HepG2 (cell line): ENCODE results near the gene TMEFF2. TPM values are rescaled to one million over a fixed set of nuclear protein-coding genes. Genes with fewer than 3 reads are reported as not detected.

Experiments
- ATAC-seq: fragments of 200-7000 bp; cut with Tn5 transposase; 3 replicates; pipeline ENCODE4 v1.9.1; 2020; ENCODE audit warnings: mild to moderate bottlenecking, moderate library complexity
- BruUV-seq: library from RNA; stranded (reverse); fragments of 400-500 nt; replicated peaks from 2 replicates; lab custom pipeline; 2021; lab: Mats Ljungman, UMichigan
- CTCF ChIA-PET: fragments of 300-600 bp; formaldehyde crosslinking; extraction: SDS; loops from one replicate; lab custom pipeline; 2021; ENCODE audit warnings: low total read pairs, inconsistent platforms, low intra/inter-chr PET ratio; lab: Yijun Ruan, JAX
- POLR2A ChIA-PET: fragments of 350-600 bp; sonication (Branson Sonifier 250); formaldehyde crosslinking; loops from one replicate; lab custom pipeline; 2020; ENCODE audit warnings: antibody characterized with exemption, inconsistent platforms; lab: Yijun Ruan, JAX
- DNase-seq: peaks from one replicate; pipeline ENCODE4 v3.0.0-alpha.2; 2015; ENCODE audit warnings: low spot score
- FAIRE-seq: peaks from 3 replicates; lab custom pipeline; 2011; peaks lifted over from hg19 to GRCh38; lab: Jason Lieb, UNC
- H2AFZ ChIP-seq: one replicate; pipeline ENCODE4 v1.6.1; 2011; ENCODE audit warnings: low read length, inconsistent platforms
- H3K27ac ChIP-seq: fragments of 300-600 bp; 3 replicates; pipeline ENCODE4 v1.8.0; 2011; ENCODE audit warnings: mixed run types, mild to moderate bottlenecking, mixed read lengths, low read length, inconsistent platforms; ENCODE audit not compliant: insufficient read depth; ENCODE audit errors: extremely low read length
- H3K27me3 ChIP-seq, 2 experiments: fragments of 200-600 bp in 1 of 2; 2 replicates in 1 of 2; 3 replicates in 1 of 2; pipeline versions ENCODE4 v1.6.0 to v1.8.0; 2011; ENCODE audit warnings: low read length in 2 of 2, mild to moderate bottlenecking in 2 of 2, moderate library complexity in 2 of 2, inconsistent platforms in 1 of 2; ENCODE audit not compliant: insufficient read depth in 2 of 2, control insufficient read depth in 1 of 2
- H3K36me3 ChIP-seq, 2 experiments: fragments of 200-600 bp in 1 of 2; replicated peaks in 1 of 2; 2 replicates in 1 of 2; 3 replicates in 1 of 2; pipeline versions ENCODE4 v1.5.1 to v1.8.0; 2011; ENCODE audit warnings: low read length in 2 of 2, inconsistent platforms in 1 of 2; ENCODE audit not compliant: insufficient read depth in 2 of 2, control insufficient read depth in 1 of 2
- H3K4me1 ChIP-seq: 2 replicates; pipeline ENCODE4 v1.5.1; 2012; ENCODE audit warnings: low read length, inconsistent platforms; ENCODE audit not compliant: insufficient read depth
- H3K4me2 ChIP-seq: 2 replicates; pipeline ENCODE4 v1.6.0; 2011; ENCODE audit warnings: low read depth, low read length, inconsistent platforms
- H3K4me3 ChIP-seq, 3 experiments: fragments of 200-600 bp in 1 of 3; sonication (generic), shearing (Covaris generic) in 1 of 3; replicated peaks in 1 of 3; 2 replicates each; pipeline ENCODE4 v1.5.1; 2011 to 2016; ENCODE audit warnings: low read length in 3 of 3, inconsistent platforms in 2 of 3, low read depth in 2 of 3, mild to moderate bottlenecking in 2 of 3, control low read depth in 1 of 3, mixed read lengths in 1 of 3; ENCODE audit not compliant: insufficient read depth in 1 of 3
- H3K79me2 ChIP-seq: one replicate; pipeline ENCODE4 v1.6.1; 2011; ENCODE audit warnings: low read length, inconsistent platforms; ENCODE audit not compliant: insufficient read depth
- H3K9ac ChIP-seq: 2 replicates; pipeline ENCODE4 v1.6.0; 2011; ENCODE audit warnings: mild to moderate bottlenecking, low read depth, low read length, inconsistent platforms; ENCODE audit not compliant: insufficient read depth
- H3K9me3 ChIP-seq: 2 replicates; pipeline ENCODE4 v1.5.1; 2012; ENCODE audit warnings: mild to moderate bottlenecking, low read length
- H4K20me1 ChIP-seq: 2 replicates; pipeline ENCODE4 v1.6.0; 2011; ENCODE audit warnings: inconsistent platforms, mild to moderate bottlenecking, low read length, moderate library complexity; ENCODE audit not compliant: insufficient read depth
- AHDC1 ChIP-seq: sonication (generic); formaldehyde crosslinking; IDR thresholded peaks from 2 replicates; pipeline ENCODE4 v1.5.1; 2020; ENCODE audit warnings: mild to moderate bottlenecking, missing genetic modification reagents, borderline replicate concordance
- CENPBD1 ChIP-seq: sonication (generic); formaldehyde crosslinking; IDR thresholded peaks from 2 replicates; pipeline ENCODE4 v1.8.0; 2022; ENCODE audit warnings: missing genetic modification reagents, low read depth, mild to moderate bottlenecking, borderline replicate concordance
- DNMT3B ChIP-seq: conservative IDR thresholded peaks from 2 replicates; pipeline ENCODE4 v1.6.1; 2016; ENCODE audit warnings: missing biosample characterization, control low read depth
- FOXO1 ChIP-seq: sonication (generic); formaldehyde crosslinking; IDR thresholded peaks from 2 replicates; pipeline ENCODE4 v1.4.0; 2020; ENCODE audit warnings: missing genetic modification reagents
- HES4 ChIP-seq: sonication (generic); formaldehyde crosslinking; IDR thresholded peaks from 2 replicates; pipeline ENCODE4 v1.9.0; 2021; ENCODE audit warnings: mild to moderate bottlenecking, missing genetic modification reagents, borderline replicate concordance
- HMG20A ChIP-seq: IDR thresholded peaks from 2 replicates; pipeline ENCODE4 v1.6.1; 2016; ENCODE audit warnings: borderline replicate concordance
- ISX ChIP-seq: sonication (generic); formaldehyde crosslinking; conservative IDR thresholded peaks from 2 replicates; pipeline ENCODE4 v1.5.0; 2020; ENCODE audit warnings: missing genetic modification reagents
- KDM5B ChIP-seq: sonication (generic); formaldehyde crosslinking; IDR thresholded peaks from 2 replicates; pipeline ENCODE4 v1.4.0; 2020; ENCODE audit warnings: missing genetic modification reagents, mild to moderate bottlenecking, borderline replicate concordance
- MEF2D ChIP-seq: sonication (generic); formaldehyde crosslinking; IDR thresholded peaks from 2 replicates; pipeline ENCODE4 v1.5.1; 2020; ENCODE audit warnings: mild to moderate bottlenecking, missing genetic modification reagents
- MNT ChIP-seq: fragments of 450-650 bp; IDR thresholded peaks from 2 replicates; pipeline ENCODE4 v1.6.1; 2016
- SIX1 ChIP-seq: sonication (generic); formaldehyde crosslinking; IDR thresholded peaks from 2 replicates; pipeline ENCODE4 v1.4.0; 2020; ENCODE audit warnings: missing genetic modification reagents, borderline replicate concordance
- SSRP1 ChIP-seq: IDR thresholded peaks from 2 replicates; pipeline ENCODE4 v1.6.1; 2016; ENCODE audit warnings: control low read depth
- SYNCRIP ChIP-seq: fragments of 200-400 bp; formaldehyde crosslinking; IDR thresholded peaks from 2 replicates; pipeline ENCODE4 v1.6.1; 2018; ENCODE audit warnings: mild to moderate bottlenecking, low read depth, low read length; ENCODE audit not compliant: insufficient read depth
- TRIM24 ChIP-seq: sonication (generic); formaldehyde crosslinking; IDR thresholded peaks from 2 replicates; pipeline ENCODE4 v1.8.0; 2022; ENCODE audit warnings: mild to moderate bottlenecking, missing genetic modification reagents
- ZNF382 ChIP-seq: sonication (generic); formaldehyde crosslinking; IDR thresholded peaks from 2 replicates; pipeline ENCODE4 v1.5.0; 2020; ENCODE audit warnings: missing genetic modification reagents, mild to moderate bottlenecking, borderline replicate concordance
- ZNF709 ChIP-seq: sonication (generic); formaldehyde crosslinking; IDR thresholded peaks from 2 replicates; pipeline ENCODE4 v1.5.0; 2020; ENCODE audit warnings: mild to moderate bottlenecking, missing genetic modification reagents
- ZSCAN29 ChIP-seq: sonication (generic); formaldehyde crosslinking; conservative IDR thresholded peaks from 2 replicates; pipeline ENCODE4 v1.4.0; 2020; ENCODE audit warnings: mild to moderate bottlenecking, missing genetic modification reagents
- WGBS: methylation state at CpG from one replicate; pipeline ENCODE4 v1.1.6; 2017; ENCODE audit warnings: low lambda C conversion rate; 5-methylcytosine and 5-hydroxymethylcytosine counted together
- in situ Hi-C: cut with HindIII; loops from 2 replicates; pipeline ENCODE4 v1.10.0; 2017; ENCODE audit warnings: low pct_unique_long_range_greater_than_20kb; ENCODE audit not compliant: extremely low pct_ligation_motif_present
- intact Hi-C: fragments of 100-400 bp; cut with micrococcal nuclease; formaldehyde crosslinking; loops from one replicate; pipeline ENCODE4 v1.10.0; 2022; ENCODE audit not compliant: unreplicated experiment
- polyA plus RNA-seq, 8 experiments: library from polyadenylated mRNA; depleted of rRNA in 3 of 8; stranded (reverse) in 7 of 8; unstranded in 1 of 8; fragments of >200 nt; fragmentation: Illumina TruSeq in 4 of 8; extraction: Trizol in 4 of 8; gene quantifications; 2 replicates each; pipeline versions ENCODE4 v1.2.1 to v1.2.3, GENCODE V29; 2011 to 2016; ENCODE audit warnings: low read depth in 4 of 8, missing spikeins in 1 of 8, mixed read lengths in 1 of 8; ENCODE audit not compliant: insufficient read depth in 1 of 8
- total RNA-seq, 5 experiments: library from RNA; depleted of rRNA; stranded (reverse); fragments of >200 nt; fragmentation: Illumina TruSeq; extraction: Trizol; gene quantifications; 2 replicates each; pipeline ENCODE4 v1.2.3, GENCODE V29; 2016; ENCODE audit warnings: low read depth in 1 of 5

Gene TMEFF2
- total and polyA plus RNA-seq, 2 of the 13 experiments (the other 11 are each of a cell fraction or from before 2014, with no cell fraction given), result not detected

DNA sequence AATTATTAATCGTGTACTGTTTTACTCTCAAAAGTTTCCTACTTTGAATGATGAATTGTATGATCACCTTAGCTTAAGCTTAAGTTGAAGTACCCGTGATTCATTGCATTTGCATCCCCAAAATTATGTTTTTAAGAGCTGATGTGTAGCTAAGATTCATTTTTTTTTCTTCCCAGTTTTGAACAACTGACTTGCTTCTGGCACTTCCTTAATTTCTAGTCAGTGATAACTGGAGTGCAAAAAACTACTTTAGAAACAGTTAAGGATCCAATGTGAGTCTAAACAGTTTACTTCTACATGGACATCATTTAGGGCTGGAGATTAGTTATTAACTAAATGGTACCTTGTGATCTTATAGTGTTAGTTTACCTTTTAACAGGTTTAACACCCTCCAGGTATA, 223.9 kb downstream of the TMEFF2 start:
- in situ Hi-C loops, result no loop called here
- POLR2A ChIA-PET, result no interaction called here
- intact Hi-C loops, result no loop called here
- H3K27me3 ChIP-seq, result no peaks in the 10 kb centered on the region
- DNase-seq (no peak), ATAC-seq (no peak), FAIRE-seq (no peak)
- H3K4me3 ChIP-seq, result no peak overlapping the region
- BruUV-seq, result no TSS peak
- H3K4me2 ChIP-seq, result no peak overlapping the region
- H2AFZ ChIP-seq, result no peak overlapping the region
- 23% methylated on average over 2 of the region's 2 CpGs for WGBS
- H3K79me2 ChIP-seq, result no peaks in the 10 kb centered on the region
- no peaks in the 10 kb centered on the region for H3K9me3 ChIP-seq
- no peak overlapping the region for H3K27ac ChIP-seq
- CTCF ChIA-PET, result no interaction called here
- H4K20me1 ChIP-seq, result no peaks in the 10 kb centered on the region; the same call in 1 of the 2 replicates
- H3K4me1 ChIP-seq, result no peaks in the 10 kb centered on the region
- no peak overlapping the region for H3K9ac ChIP-seq
- H3K36me3 ChIP-seq, result no peaks in the 10 kb centered on the region
- TF ChIP-seq MEF2D (CRISPR knock-in tag) (no peak), TRIM24 (no peak), HES4 (CRISPR knock-in tag) (no peak), CENPBD1 (CRISPR knock-in tag) (no peak), HMG20A (CRISPR knock-in tag) (no peak), ZNF709 (CRISPR knock-in tag) (no peak), SYNCRIP (no peak), SSRP1 (CRISPR knock-in tag) (no peak), FOXO1 (CRISPR knock-in tag) (no peak), ISX (no peak), MNT (no peak), KDM5B (CRISPR knock-in tag) (no peak), DNMT3B (CRISPR knock-in tag) (no peak), ZSCAN29 (CRISPR knock-in tag) (no peak), AHDC1 (CRISPR knock-in tag) (no peak), ZNF382 (CRISPR knock-in tag) (no peak), SIX1 (CRISPR knock-in tag) (no peak)
